GM12874 (cell line): ENCODE data around the gene SLC27A5.

Experiments used
- TF ChIP-seq, protein P1 (sequence below): IDR thresholded peaks from 2 replicates; pipeline ENCODE4 v1.5.1; 2011; ENCODE audit warnings: low read depth, mild to moderate bottlenecking, control low read depth, low read length, moderate library complexity; ENCODE audit not compliant: insufficient read depth

The SLC27A5 gene

DNA sequence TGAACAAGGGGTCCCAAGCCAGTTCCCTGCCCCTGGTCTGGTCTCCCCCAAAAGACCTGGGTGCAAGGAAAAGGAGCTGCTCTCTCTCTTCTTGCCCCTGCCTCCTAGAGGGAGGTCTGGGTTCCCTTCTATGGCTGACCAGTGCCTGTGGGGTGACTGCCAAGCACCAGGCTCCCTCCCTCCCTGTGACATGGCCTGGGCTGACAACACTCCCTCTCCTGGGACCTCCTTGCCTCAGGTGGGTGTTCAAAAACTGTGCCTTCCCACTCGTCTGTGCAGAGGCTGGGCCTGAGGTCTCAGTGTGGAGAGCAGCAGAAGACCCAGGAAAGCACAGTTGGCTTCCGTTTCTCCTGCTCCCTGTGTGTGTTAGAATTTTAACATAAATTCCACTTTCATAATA, 31.0 kb downstream of the SLC27A5 start:
- TF ChIP-seq, protein P1, sequence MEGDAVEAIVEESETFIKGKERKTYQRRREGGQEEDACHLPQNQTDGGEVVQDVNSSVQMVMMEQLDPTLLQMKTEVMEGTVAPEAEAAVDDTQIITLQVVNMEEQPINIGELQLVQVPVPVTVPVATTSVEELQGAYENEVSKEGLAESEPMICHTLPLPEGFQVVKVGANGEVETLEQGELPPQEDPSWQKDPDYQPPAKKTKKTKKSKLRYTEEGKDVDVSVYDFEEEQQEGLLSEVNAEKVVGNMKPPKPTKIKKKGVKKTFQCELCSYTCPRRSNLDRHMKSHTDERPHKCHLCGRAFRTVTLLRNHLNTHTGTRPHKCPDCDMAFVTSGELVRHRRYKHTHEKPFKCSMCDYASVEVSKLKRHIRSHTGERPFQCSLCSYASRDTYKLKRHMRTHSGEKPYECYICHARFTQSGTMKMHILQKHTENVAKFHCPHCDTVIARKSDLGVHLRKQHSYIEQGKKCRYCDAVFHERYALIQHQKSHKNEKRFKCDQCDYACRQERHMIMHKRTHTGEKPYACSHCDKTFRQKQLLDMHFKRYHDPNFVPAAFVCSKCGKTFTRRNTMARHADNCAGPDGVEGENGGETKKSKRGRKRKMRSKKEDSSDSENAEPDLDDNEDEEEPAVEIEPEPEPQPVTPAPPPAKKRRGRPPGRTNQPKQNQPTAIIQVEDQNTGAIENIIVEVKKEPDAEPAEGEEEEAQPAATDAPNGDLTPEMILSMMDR: no peak

DNA sequence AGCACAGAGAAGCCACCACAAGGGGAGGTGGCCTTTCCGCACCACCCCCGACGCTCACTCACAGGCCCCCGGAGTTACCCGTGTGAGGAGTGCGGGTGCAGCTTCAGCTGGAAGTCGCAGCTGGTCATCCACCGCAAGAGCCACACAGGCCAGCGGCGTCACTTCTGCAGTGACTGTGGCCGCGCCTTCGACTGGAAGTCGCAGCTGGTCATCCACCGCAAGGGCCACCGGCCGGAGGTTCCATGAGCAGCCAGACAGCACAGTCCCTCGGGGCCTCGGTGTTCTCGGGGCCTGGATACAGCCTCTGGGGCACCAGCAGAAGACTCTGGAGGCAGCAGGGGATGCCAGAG, 31.3 kb downstream of the SLC27A5 start:
- TF ChIP-seq, protein P1: no peak

GRCh38 chr19:58479736-58480480, 31.9 kb downstream of the SLC27A5 start:
- TF ChIP-seq, protein P1: no peak

GRCh38 chr19:58479303-58479702, 32.5 kb downstream of the SLC27A5 start:
- TF ChIP-seq, protein P1: no peak

- TF ChIP-seq, protein P1: no peak
These were observed 33.9 kb downstream of the SLC27A5 start for GRCh38 chr19:58477871-58478270.

DNA sequence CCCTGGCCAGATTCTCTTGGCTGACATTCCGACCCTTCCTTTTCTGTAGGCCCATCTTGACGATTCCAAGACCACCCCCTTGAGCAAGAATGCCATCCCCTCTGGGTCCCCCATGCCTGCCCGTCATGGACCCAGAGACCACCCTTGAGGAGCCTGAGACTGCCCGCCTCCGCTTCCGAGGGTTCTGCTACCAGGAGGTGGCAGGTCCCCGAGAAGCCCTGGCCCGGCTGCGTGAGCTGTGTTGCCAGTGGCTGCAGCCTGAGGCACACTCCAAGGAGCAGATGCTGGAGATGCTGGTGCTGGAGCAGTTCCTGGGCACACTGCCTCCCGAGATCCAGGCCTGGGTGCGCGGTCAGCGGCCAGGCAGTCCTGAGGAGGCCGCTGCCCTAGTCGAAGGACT, 34.7 kb downstream of the SLC27A5 start:
- TF ChIP-seq, protein P1: no peak

DNA sequence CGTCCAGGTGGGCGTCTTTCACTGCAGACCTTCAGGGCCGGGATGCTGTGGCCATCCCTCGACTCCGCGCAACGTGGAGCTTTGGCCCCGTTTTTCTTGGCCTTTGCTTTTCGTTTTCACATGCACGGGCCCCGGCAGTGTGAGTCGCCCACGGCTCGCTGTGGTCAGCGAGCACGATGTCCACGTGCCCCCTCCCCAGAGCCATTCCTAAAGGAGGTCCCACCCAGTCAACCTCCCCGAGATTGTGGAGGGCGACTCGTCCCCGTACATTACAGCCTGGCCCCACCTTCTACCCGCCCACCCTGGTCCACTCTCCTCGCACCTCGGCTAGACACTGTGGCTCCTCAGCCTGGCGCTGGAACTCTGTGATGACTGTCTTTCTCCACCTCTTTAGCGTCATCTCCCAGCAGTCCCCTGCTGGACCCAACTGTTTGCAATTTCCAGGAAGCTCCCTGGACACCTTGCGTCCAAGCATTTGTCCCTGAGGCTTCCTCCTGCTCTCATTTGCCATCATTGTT, 35.2 kb downstream of the SLC27A5 start:
- TF ChIP-seq, protein P1: no peak
